ENCODE results near the gene KIF20A.
"Not testable (repeated sequence)": the region's sequence is repeated elsewhere in the genome, so short reads cannot be mapped to it uniquely, and the experiment has no call there.

Gene KIF20A

GRCh38 chr5:138178516-138179276, at the start of gene KIF20A, which contains the start of gene BRD8:
KIF20A (plus strand) TSS chr5:138179112; CDS start chr5:138179681, 569 bp downstream.
BRD8 (minus strand) TSS chr5:138178630; CDS start chr5:138178614, 16 bp downstream.
- DNase-seq, result peak; percentile 97

- no peak for DNase-seq
Measured at GRCh38 chr5:138129347-138129746, 49.6 kb upstream of the KIF20A start.

GRCh38 chr5:138132543-138132942, 46.4 kb upstream of the KIF20A start:
- DNase-seq, result no peak

GRCh38 chr5:138138949-138139780, 39.7 kb upstream of the KIF20A start, which contains the start of gene NME5:
NME5 (minus strand) TSS chr5:138139428; CDS start chr5:138138780, 648 bp downstream.
- DNase-seq, result no peak

- DNase-seq, result no peak
Measured at GRCh38 chr5:138139781-138140090, 39.2 kb upstream of the KIF20A start.

GRCh38 chr5:138140268-138140667, 38.6 kb upstream of the KIF20A start:
- no peak for DNase-seq

- DNase-seq, result no peak
Measured at GRCh38 chr5:138141734-138142133, 37.2 kb upstream of the KIF20A start.

GRCh38 chr5:138143578-138143977, 35.3 kb upstream of the KIF20A start:
- DNase-seq, result not testable (repeated sequence)

- DNase-seq, result no peak
Measured at GRCh38 chr5:138148811-138149210, 30.1 kb upstream of the KIF20A start.

GRCh38 chr5:138149530-138149929, 29.4 kb upstream of the KIF20A start:
- no peak for DNase-seq

- not testable (repeated sequence) for DNase-seq
Measured at GRCh38 chr5:138155977-138156376, 22.9 kb upstream of the KIF20A start.

GRCh38 chr5:138157626-138158025, 21.3 kb upstream of the KIF20A start:
- DNase-seq, result no peak

- no peak for DNase-seq
Measured at GRCh38 chr5:138159666-138160065, 19.2 kb upstream of the KIF20A start.

GRCh38 chr5:138160706-138161105, 18.2 kb upstream of the KIF20A start:
- DNase-seq, result no peak

- no peak for DNase-seq
Measured at GRCh38 chr5:138163721-138164120, 15.2 kb upstream of the KIF20A start.

- no peak for DNase-seq
Measured at GRCh38 chr5:138169124-138169523, 9.8 kb upstream of the KIF20A start.

- no peak for DNase-seq
Measured at GRCh38 chr5:138170299-138170698, 8.6 kb upstream of the KIF20A start.

- DNase-seq, result peak; percentile 30
Measured at GRCh38 chr5:138177941-138178515, 884 bp upstream of the KIF20A start.

GRCh38 chr5:138179277-138179857, 455 bp downstream of the KIF20A start:
- DNase-seq, result peak; percentile 16

- DNase-seq, result peak; percentile 72
Measured at GRCh38 chr5:138180183-138180782, 1.4 kb downstream of the KIF20A start.

GRCh38 chr5:138180841-138181240, 1.9 kb downstream of the KIF20A start:
- no peak for DNase-seq

GRCh38 chr5:138182808-138183207, 3.9 kb downstream of the KIF20A start:
- no peak for DNase-seq

GRCh38 chr5:138186002-138186447, 7.1 kb downstream of the KIF20A start:
- no peak for DNase-seq

Measured in activated CD4-positive, alpha-beta T cell treated with anti-CD3 and anti-CD28 coated beads, Interleukin-2, amount 50 U/mL, for 16 hours (primary cell).